ENCODE measurements around the gene FAM3C.

DNA sequence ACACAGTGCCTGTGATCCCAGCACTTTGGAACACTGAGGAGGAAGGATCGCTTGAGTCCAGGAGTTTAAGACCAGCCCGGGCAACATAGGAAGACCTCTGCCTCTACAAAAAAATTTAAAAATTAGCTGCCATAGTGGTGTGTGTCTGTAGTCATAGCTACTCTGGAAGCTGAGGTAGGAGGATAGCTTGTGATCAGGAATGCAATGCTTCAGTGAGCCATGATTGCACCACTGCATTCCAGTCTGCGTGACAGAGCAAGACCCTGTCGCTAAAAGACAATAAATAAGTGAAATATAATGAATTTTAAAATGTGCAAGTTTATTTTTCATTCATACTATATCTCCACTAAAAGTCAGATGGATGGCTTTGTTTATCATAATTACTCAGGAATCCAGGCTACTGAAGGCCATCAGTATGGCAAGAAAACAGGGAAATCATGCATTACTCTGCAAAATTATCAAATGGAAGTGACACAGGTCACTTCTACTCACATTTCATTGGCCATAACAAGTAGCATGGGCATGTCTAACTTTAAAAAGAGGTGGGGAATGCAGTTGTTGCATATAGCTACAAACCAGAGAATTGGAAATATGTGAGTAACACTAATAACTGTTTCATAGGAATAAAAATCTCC is 32.9 kb upstream of the FAM3C start:
- TF ChIP-seq POLR2AphosphoS5 (IDR thresholded peaks at IDR 0.05; ENCODE audit: low read depth, low read length) (no peak), POLR2A (IDR thresholded peaks at IDR 0.05; ENCODE audit: low read depth, low read length) (no peak), TAF1 (IDR thresholded peaks at IDR 0.05; ENCODE audit: low read depth, low read length) (no peak), POU2F2 (IDR thresholded peaks at IDR 0.05; ENCODE audit: low read depth, low read length) (no peak)

Data from GM12891 (cell line).